ENCODE measurements around the gene RPA3.

DNA sequence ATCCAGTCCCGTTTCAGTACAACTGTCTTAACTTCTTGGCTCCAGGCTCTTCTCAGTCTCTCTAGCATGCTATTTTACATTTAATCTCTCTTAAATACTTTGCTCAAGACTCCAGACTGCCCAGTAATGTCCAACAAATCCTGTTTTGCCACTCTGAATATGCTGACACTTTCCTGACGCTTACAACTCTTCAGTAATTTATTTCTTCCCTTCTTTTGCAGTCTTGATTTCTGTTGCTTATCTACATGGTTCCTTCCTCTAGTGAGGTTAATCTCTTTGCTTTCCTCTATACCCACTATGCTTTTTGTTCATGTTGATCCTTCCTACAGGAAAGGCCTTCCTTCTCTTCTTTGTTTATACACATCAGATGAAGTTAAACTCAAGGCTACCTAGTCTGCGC lies 54.1 kb downstream of the RPA3 start:
- TF ChIP-seq, protein P1, sequence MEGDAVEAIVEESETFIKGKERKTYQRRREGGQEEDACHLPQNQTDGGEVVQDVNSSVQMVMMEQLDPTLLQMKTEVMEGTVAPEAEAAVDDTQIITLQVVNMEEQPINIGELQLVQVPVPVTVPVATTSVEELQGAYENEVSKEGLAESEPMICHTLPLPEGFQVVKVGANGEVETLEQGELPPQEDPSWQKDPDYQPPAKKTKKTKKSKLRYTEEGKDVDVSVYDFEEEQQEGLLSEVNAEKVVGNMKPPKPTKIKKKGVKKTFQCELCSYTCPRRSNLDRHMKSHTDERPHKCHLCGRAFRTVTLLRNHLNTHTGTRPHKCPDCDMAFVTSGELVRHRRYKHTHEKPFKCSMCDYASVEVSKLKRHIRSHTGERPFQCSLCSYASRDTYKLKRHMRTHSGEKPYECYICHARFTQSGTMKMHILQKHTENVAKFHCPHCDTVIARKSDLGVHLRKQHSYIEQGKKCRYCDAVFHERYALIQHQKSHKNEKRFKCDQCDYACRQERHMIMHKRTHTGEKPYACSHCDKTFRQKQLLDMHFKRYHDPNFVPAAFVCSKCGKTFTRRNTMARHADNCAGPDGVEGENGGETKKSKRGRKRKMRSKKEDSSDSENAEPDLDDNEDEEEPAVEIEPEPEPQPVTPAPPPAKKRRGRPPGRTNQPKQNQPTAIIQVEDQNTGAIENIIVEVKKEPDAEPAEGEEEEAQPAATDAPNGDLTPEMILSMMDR (IDR thresholded peaks at IDR 0.05; ENCODE audit: low read length), result no peak
- no peak for TF ChIP-seq EZH2 (IDR thresholded peaks at IDR 0.05; ENCODE audit: borderline replicate concordance, low read length)

Data from OCI-LY1 (cell line).